GM12878 (cell line): Measurements from ENCODE around the gene EGR1. TPM values are rescaled to one million over a fixed set of nuclear protein-coding genes. Genes with fewer than 3 reads are reported as not detected.

Experiments
- CBFB ChIP-seq: IDR thresholded peaks from 2 replicates; pipeline ENCODE4 v1.6.1; 2016; ENCODE audit warnings: antibody characterized with exemption, low read depth
- CBX3 ChIP-seq: fragments of 200-600 bp; sonication (generic); IDR thresholded peaks from 2 replicates; pipeline ENCODE4 v1.6.1; 2016; ENCODE audit warnings: low read depth, borderline replicate concordance
- ETV6 ChIP-seq, 2 experiments: fragments of 450-650 bp in 1 of 2; IDR thresholded peaks in 1 of 2; conservative IDR thresholded peaks in 1 of 2; 2 replicates each; pipeline ENCODE4 v1.6.1; 2014; ENCODE audit warnings: antibody characterized with exemption in 1 of 2, borderline replicate concordance in 1 of 2, low read depth in 1 of 2, mild to moderate bottlenecking in 1 of 2, moderate library complexity in 1 of 2
- NRF1 ChIP-seq: conservative IDR thresholded peaks from 2 replicates; pipeline ENCODE4 v1.6.1; 2011; ENCODE audit warnings: mild to moderate bottlenecking, low read depth, low read length, improper control_type of control experiment
- RFX5 ChIP-seq: IDR thresholded peaks from 2 replicates; pipeline ENCODE4 v1.6.1; 2011; ENCODE audit warnings: low read depth, low read length, improper control_type of control experiment
- RUNX3 ChIP-seq: IDR thresholded peaks from 2 replicates; pipeline ENCODE4 v1.6.1; 2012; ENCODE audit warnings: low read length, inconsistent platforms
- SP1 ChIP-seq: IDR thresholded peaks from one replicate; pipeline ENCODE4 v1.6.1; 2011; ENCODE audit warnings: low read depth, low read length
- TAF1 ChIP-seq: IDR thresholded peaks from 2 replicates; pipeline ENCODE4 v1.6.1; 2011; ENCODE audit warnings: mild to moderate bottlenecking, low read depth, low read length, borderline replicate concordance
- TARDBP ChIP-seq: IDR thresholded peaks from 2 replicates; pipeline ENCODE4 v1.6.1; 2016; ENCODE audit warnings: borderline replicate concordance
- polyA plus RNA-seq, 11 experiments: library from polyadenylated mRNA; depleted of rRNA in 4 of 11; unstranded in 6 of 11; stranded (reverse) in 5 of 11; fragments of >200 nt; fragmentation: Nextera tagmentation in 4 of 11; fragmentation: Illumina TruSeq in 1 of 11; extraction: Ambion mirVana in 4 of 11; extraction: Trizol in 1 of 11; gene quantifications; 1 replicate in 1 of 11; 2 replicates in 10 of 11; pipeline versions ENCODE4 v1.2.1 to v1.2.3, GENCODE V29; 2011 to 2016; ENCODE audit warnings: inconsistent platforms in 2 of 11, missing spikeins in 2 of 11, low read depth in 1 of 11
- total RNA-seq, 4 experiments: library from RNA; depleted of rRNA in 3 of 4; stranded (reverse); fragments of >200 nt in 3 of 4; fragmentation: Illumina TruSeq in 1 of 4; extraction: Trizol in 1 of 4; gene quantifications; 2 replicates each; pipeline versions ENCODE4 v1.2.1 to v1.2.3, GENCODE V29; 2013 to 2021
- TF ChIP-seq, protein P1 (sequence below): IDR thresholded peaks from 2 replicates; pipeline ENCODE4 v1.6.1; 2012; ENCODE audit warnings: low read depth, low read length, improper control_type of control experiment
- TF ChIP-seq, protein P2 (sequence below): IDR thresholded peaks from 2 replicates; pipeline ENCODE4 v1.6.1; 2012; ENCODE audit warnings: low read length, inconsistent platforms
- TF ChIP-seq, protein P3 (sequence below): fragments of 450-650 bp; IDR thresholded peaks from 2 replicates; pipeline ENCODE4 v1.6.1; 2018; ENCODE audit warnings: mild to moderate bottlenecking, low read depth, moderate library complexity; ENCODE audit not compliant: partially characterized antibody
- TF ChIP-seq, protein P4 (sequence below): fragments of 450-650 bp; conservative IDR thresholded peaks from 2 replicates; pipeline ENCODE4 v1.6.1; 2017; ENCODE audit warnings: mild to moderate bottlenecking, moderate library complexity
- TF ChIP-seq, protein P5 (sequence below): IDR thresholded peaks from 2 replicates; pipeline ENCODE4 v1.6.1; 2012; ENCODE audit warnings: low read depth, low read length, improper control_type of control experiment
- TF ChIP-seq, protein P6 (sequence below): fragments of 450-650 bp; IDR thresholded peaks from 2 replicates; pipeline ENCODE4 v1.6.1; 2017; ENCODE audit warnings: mild to moderate bottlenecking, moderate library complexity

Gene EGR1
- total and polyA plus RNA-seq, 10 of the 15 experiments (the other 5 are each of a cell fraction or from before 2014, with no cell fraction given) = 0.89 to 7.3 (median 2.5) TPM

DNA sequence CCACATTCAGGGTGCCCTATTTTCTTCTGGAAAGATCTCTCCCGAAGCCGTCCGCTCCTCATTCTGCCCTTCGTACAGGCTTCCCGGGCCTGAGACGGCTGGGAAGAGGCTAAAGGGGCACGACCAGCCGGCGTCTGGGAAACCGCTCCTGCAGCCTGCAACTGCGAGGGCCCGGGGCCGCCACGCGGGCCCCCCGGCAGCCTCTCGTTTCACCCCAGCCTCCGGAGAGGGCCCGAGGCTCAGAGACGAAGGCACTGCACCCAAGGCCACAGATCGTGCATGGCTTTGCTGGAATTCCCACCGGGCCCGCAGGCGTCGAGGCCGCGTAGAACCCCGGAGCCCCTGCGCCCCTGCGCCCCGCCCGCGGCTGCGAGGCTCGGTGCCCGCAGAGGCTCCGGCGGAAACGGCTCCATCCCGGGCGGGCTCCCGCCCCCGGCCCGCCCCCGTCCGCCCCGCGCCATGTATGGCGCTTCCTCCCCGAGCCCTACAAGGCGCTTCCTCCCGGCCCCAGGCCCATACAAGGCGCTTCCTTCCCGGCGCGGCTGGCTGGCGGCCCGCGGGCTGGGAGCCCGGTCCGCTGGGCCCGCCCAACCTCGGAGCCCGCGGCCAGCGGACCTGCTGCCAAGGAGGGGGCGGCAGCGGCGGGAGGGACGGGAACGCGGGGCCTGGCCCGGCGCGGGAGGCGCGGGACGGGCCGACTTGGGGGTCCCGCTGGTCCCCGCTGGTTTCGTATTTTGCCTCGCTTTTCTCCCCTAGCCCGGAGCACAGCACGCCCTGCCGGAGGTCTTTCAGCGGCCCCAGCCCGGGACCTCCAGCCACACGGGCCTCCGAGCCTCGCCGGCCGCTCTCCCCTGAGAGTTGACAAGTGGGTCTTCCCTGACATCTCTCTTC, 26.6 kb downstream of the EGR1 start (continued):
- TF ChIP-seq RUNX3 (no peak), RFX5 (no peak), NRF1 (no peak), TAF1 (no peak), ETV6 (conservative IDR thresholded peaks at IDR 0.05 in 1 of 2, IDR thresholded peaks at IDR 0.05 in 1 of 2; ENCODE audit: borderline replicate concordance in 1 of 2, low read depth in 1 of 2) (no peak), TARDBP (no peak), SP1 (peak; percentile 24), CBX3 (no peak), CBFB (no peak)
- TF ChIP-seq, protein P1, sequence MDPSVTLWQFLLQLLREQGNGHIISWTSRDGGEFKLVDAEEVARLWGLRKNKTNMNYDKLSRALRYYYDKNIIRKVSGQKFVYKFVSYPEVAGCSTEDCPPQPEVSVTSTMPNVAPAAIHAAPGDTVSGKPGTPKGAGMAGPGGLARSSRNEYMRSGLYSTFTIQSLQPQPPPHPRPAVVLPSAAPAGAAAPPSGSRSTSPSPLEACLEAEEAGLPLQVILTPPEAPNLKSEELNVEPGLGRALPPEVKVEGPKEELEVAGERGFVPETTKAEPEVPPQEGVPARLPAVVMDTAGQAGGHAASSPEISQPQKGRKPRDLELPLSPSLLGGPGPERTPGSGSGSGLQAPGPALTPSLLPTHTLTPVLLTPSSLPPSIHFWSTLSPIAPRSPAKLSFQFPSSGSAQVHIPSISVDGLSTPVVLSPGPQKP = peak; percentile 99
- TF ChIP-seq, protein P2, sequence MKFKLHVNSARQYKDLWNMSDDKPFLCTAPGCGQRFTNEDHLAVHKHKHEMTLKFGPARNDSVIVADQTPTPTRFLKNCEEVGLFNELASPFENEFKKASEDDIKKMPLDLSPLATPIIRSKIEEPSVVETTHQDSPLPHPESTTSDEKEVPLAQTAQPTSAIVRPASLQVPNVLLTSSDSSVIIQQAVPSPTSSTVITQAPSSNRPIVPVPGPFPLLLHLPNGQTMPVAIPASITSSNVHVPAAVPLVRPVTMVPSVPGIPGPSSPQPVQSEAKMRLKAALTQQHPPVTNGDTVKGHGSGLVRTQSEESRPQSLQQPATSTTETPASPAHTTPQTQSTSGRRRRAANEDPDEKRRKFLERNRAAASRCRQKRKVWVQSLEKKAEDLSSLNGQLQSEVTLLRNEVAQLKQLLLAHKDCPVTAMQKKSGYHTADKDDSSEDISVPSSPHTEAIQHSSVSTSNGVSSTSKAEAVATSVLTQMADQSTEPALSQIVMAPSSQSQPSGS = no peak
- TF ChIP-seq, protein P3, sequence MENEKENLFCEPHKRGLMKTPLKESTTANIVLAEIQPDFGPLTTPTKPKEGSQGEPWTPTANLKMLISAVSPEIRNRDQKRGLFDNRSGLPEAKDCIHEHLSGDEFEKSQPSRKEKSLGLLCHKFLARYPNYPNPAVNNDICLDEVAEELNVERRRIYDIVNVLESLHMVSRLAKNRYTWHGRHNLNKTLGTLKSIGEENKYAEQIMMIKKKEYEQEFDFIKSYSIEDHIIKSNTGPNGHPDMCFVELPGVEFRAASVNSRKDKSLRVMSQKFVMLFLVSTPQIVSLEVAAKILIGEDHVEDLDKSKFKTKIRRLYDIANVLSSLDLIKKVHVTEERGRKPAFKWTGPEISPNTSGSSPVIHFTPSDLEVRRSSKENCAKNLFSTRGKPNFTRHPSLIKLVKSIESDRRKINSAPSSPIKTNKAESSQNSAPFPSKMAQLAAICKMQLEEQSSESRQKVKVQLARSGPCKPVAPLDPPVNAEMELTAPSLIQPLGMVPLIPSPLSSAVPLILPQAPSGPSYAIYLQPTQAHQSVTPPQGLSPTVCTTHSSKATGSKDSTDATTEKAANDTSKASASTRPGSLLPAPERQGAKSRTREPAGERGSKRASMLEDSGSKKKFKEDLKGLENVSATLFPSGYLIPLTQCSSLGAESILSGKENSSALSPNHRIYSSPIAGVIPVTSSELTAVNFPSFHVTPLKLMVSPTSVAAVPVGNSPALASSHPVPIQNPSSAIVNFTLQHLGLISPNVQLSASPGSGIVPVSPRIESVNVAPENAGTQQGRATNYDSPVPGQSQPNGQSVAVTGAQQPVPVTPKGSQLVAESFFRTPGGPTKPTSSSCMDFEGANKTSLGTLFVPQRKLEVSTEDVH = no peak
- TF ChIP-seq, protein P4, sequence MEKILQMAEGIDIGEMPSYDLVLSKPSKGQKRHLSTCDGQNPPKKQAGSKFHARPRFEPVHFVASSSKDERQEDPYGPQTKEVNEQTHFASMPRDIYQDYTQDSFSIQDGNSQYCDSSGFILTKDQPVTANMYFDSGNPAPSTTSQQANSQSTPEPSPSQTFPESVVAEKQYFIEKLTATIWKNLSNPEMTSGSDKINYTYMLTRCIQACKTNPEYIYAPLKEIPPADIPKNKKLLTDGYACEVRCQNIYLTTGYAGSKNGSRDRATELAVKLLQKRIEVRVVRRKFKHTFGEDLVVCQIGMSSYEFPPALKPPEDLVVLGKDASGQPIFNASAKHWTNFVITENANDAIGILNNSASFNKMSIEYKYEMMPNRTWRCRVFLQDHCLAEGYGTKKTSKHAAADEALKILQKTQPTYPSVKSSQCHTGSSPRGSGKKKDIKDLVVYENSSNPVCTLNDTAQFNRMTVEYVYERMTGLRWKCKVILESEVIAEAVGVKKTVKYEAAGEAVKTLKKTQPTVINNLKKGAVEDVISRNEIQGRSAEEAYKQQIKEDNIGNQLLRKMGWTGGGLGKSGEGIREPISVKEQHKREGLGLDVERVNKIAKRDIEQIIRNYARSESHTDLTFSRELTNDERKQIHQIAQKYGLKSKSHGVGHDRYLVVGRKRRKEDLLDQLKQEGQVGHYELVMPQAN = 0 out of 2 replicates have a peak, but pooled peaks have one; percentile 29
- TF ChIP-seq, protein P5, sequence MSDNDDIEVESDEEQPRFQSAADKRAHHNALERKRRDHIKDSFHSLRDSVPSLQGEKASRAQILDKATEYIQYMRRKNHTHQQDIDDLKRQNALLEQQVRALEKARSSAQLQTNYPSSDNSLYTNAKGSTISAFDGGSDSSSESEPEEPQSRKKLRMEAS = no peak
- TF ChIP-seq, protein P6, sequence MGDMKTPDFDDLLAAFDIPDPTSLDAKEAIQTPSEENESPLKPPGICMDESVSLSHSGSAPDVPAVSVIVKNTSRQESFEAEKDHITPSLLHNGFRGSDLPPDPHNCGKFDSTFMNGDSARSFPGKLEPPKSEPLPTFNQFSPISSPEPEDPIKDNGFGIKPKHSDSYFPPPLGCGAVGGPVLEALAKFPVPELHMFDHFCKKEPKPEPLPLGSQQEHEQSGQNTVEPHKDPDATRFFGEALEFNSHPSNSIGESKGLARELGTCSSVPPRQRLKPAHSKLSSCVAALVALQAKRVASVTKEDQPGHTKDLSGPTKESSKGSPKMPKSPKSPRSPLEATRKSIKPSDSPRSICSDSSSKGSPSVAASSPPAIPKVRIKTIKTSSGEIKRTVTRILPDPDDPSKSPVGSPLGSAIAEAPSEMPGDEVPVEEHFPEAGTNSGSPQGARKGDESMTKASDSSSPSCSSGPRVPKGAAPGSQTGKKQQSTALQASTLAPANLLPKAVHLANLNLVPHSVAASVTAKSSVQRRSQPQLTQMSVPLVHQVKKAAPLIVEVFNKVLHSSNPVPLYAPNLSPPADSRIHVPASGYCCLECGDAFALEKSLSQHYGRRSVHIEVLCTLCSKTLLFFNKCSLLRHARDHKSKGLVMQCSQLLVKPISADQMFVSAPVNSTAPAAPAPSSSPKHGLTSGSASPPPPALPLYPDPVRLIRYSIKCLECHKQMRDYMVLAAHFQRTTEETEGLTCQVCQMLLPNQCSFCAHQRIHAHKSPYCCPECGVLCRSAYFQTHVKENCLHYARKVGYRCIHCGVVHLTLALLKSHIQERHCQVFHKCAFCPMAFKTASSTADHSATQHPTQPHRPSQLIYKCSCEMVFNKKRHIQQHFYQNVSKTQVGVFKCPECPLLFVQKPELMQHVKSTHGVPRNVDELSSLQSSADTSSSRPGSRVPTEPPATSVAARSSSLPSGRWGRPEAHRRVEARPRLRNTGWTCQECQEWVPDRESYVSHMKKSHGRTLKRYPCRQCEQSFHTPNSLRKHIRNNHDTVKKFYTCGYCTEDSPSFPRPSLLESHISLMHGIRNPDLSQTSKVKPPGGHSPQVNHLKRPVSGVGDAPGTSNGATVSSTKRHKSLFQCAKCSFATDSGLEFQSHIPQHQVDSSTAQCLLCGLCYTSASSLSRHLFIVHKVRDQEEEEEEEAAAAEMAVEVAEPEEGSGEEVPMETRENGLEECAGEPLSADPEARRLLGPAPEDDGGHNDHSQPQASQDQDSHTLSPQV = no peak
